ENCODE results near the gene TMEM43.

- TF ChIP-seq, protein P1, sequence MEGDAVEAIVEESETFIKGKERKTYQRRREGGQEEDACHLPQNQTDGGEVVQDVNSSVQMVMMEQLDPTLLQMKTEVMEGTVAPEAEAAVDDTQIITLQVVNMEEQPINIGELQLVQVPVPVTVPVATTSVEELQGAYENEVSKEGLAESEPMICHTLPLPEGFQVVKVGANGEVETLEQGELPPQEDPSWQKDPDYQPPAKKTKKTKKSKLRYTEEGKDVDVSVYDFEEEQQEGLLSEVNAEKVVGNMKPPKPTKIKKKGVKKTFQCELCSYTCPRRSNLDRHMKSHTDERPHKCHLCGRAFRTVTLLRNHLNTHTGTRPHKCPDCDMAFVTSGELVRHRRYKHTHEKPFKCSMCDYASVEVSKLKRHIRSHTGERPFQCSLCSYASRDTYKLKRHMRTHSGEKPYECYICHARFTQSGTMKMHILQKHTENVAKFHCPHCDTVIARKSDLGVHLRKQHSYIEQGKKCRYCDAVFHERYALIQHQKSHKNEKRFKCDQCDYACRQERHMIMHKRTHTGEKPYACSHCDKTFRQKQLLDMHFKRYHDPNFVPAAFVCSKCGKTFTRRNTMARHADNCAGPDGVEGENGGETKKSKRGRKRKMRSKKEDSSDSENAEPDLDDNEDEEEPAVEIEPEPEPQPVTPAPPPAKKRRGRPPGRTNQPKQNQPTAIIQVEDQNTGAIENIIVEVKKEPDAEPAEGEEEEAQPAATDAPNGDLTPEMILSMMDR (IDR thresholded peaks at IDR 0.05; ENCODE audit: borderline replicate concordance, extremely low read depth, low read length, poor library complexity, severe bottlenecking): no peak
- TF ChIP-seq EZH2 (IDR thresholded peaks at IDR 0.05; ENCODE audit: borderline replicate concordance, low read depth, low read length, severe bottlenecking): no peak
Measured at GRCh38 chr3:14135581-14135980, 10.7 kb downstream of the TMEM43 start.
